GM20431 (cell line): Measurements from ENCODE around the gene PLXDC1.
"Not testable (repeated sequence)": the region's sequence is repeated elsewhere in the genome, so short reads cannot be mapped to it uniquely, and the experiment has no call there.

Experiments used
- in situ Hi-C: fragments of 300-500 bp; cut with MseI, MboI; formaldehyde crosslinking; loops from one replicate; pipeline ENCODE4 v1.15.0; 2020; ENCODE audit warnings: low sequenced_read_pairs; ENCODE audit not compliant: unreplicated experiment

The PLXDC1 gene

GRCh38 chr17:39074676-39075075 is 76.8 kb downstream of the PLXDC1 start:
- in situ Hi-C loops: no loop called here

GRCh38 chr17:39073916-39074315 is 77.5 kb downstream of the PLXDC1 start:
- in situ Hi-C loops: no loop called here

GRCh38 chr17:39073353-39073752 is 78.1 kb downstream of the PLXDC1 start:
- in situ Hi-C loops: no loop called here

GRCh38 chr17:39071573-39071972 is 79.9 kb downstream of the PLXDC1 start:
- in situ Hi-C loops: no loop called here

GRCh38 chr17:39069114-39069756 is 82.2 kb downstream of the PLXDC1 start:
- in situ Hi-C loops: no loop called here

- in situ Hi-C loops: no loop called here
Measured at GRCh38 chr17:39064819-39065218, 86.6 kb downstream of the PLXDC1 start.

- in situ Hi-C loops: no loop called here
Measured at GRCh38 chr17:39064374-39064773, 87.1 kb downstream of the PLXDC1 start.

GRCh38 chr17:39063681-39064069 is 87.8 kb downstream of the PLXDC1 start:
- in situ Hi-C loops: no loop called here

GRCh38 chr17:39062846-39063680 is 88.4 kb downstream of the PLXDC1 start:
- in situ Hi-C loops: no loop called here

GRCh38 chr17:39058524-39058923 is 92.9 kb downstream of the PLXDC1 start:
- in situ Hi-C loops: no loop called here

GRCh38 chr17:39057701-39058206 is 93.7 kb downstream of the PLXDC1 start:
- in situ Hi-C loops: no loop called here

- in situ Hi-C loops: no loop called here
Measured at GRCh38 chr17:39054111-39054645, 97.3 kb downstream of the PLXDC1 start.

GRCh38 chr17:39052423-39052822 is 99.0 kb downstream of the PLXDC1 start:
- in situ Hi-C loops: not testable (repeated sequence)

GRCh38 chr17:39051001-39051585 is 100.3 kb downstream of the PLXDC1 start:
- in situ Hi-C loops: no loop called here

GRCh38 chr17:39045948-39046679 is 105.3 kb downstream of the PLXDC1 start:
- in situ Hi-C loops: no loop called here

GRCh38 chr17:39036009-39036408 is 115.4 kb downstream of the PLXDC1 start:
- in situ Hi-C loops: no loop called here

GRCh38 chr17:39035578-39035977 is 115.9 kb downstream of the PLXDC1 start:
- in situ Hi-C loops: not testable (repeated sequence)

- in situ Hi-C loops: no loop called here
Measured at GRCh38 chr17:39028690-39029089, 122.7 kb downstream of the PLXDC1 start.

GRCh38 chr17:39027455-39028035 is 123.9 kb downstream of the PLXDC1 start:
- in situ Hi-C loops: no loop called here

GRCh38 chr17:39026980-39027451 is 124.4 kb downstream of the PLXDC1 start:
- in situ Hi-C loops: no loop called here
